Measurements from ENCODE around the gene GBF1. TPM values are rescaled to one million over a fixed set of nuclear protein-coding genes. Genes with fewer than 3 reads are reported as not detected.

GBF1 gene
- total and polyA plus RNA-seq, 10 of the 15 experiments (the other 5 are each of a cell fraction or from before 2014, with no cell fraction given) = 0.82 to 42.0 (median 21.8) TPM

GRCh38 chr10:102399217-102400021 lies 154.1 kb downstream of the GBF1 start (continued):
- TF ChIP-seq KAT2A (conservative IDR thresholded peaks at IDR 0.05; ENCODE audit: control insufficient read depth, low read depth, low read length) (no peak), NRF1 (conservative IDR thresholded peaks at IDR 0.05; ENCODE audit: low read depth, low read length) (peak; percentile 25; the same call in 1 of the 2 replicates), ZSCAN29 (IDR thresholded peaks at IDR 0.05) (no peak), ZNF24 (IDR thresholded peaks at IDR 0.05) (peak; percentile 24; the same call in 1 of the 2 replicates), NFYB (IDR thresholded peaks at IDR 0.05; ENCODE audit: insufficient read depth, low read depth, low read length) (no peak), SUZ12 (IDR thresholded peaks at IDR 0.05; ENCODE audit: unreplicated experiment) (no peak), NFYA (IDR thresholded peaks at IDR 0.05; ENCODE audit: borderline replicate concordance, low read depth, low read length) (no peak), RFX5 (IDR thresholded peaks at IDR 0.05; ENCODE audit: low read depth, low read length) (no peak), FOS (IDR thresholded peaks at IDR 0.05; ENCODE audit: borderline replicate concordance, extremely low read depth, insufficient read length) (no peak), HDAC6 (IDR thresholded peaks at IDR 0.05; ENCODE audit: unreplicated experiment) (no peak), TCF3 (IDR thresholded peaks at IDR 0.05; ENCODE audit: borderline replicate concordance, insufficient read depth, low read depth, low read length) (no peak; the same call in 1 of the 2 replicates), JUNB (IDR thresholded peaks at IDR 0.05) (no peak), RBBP5 (conservative IDR thresholded peaks at IDR 0.05) (no peak), EZH2 (IDR thresholded peaks at IDR 0.05; ENCODE audit: borderline replicate concordance, control insufficient read depth, low read depth, low read length) (no peak), ZNF274 (IDR thresholded peaks at IDR 0.05; ENCODE audit: insufficient read depth, insufficient read length) (no peak), REST (IDR thresholded peaks at IDR 0.05; ENCODE audit: low read depth, low read length) (no peak), SMAD5 (IDR thresholded peaks at IDR 0.05; ENCODE audit: low read depth) (no peak), ELK1 (IDR thresholded peaks at IDR 0.05; ENCODE audit: low read depth, low read length) (peak; percentile 38; the same call in 1 of the 2 replicates), RAD21 (IDR thresholded peaks at IDR 0.05; ENCODE audit: insufficient read depth, low read depth, low read length) (peak; percentile 61), TBL1XR1 (IDR thresholded peaks at IDR 0.05; ENCODE audit: low read depth, low read length) (no peak), LARP7 (IDR thresholded peaks at IDR 0.05) (peak; percentile 86), GABPA (IDR thresholded peaks at IDR 0.05; ENCODE audit: low read depth) (no peak), BRCA1 (IDR thresholded peaks at IDR 0.05; ENCODE audit: low read depth, low read length) (no peak), POU2F2 (IDR thresholded peaks at IDR 0.05; ENCODE audit: borderline replicate concordance, low read depth, low read length) (peak; percentile 54; the same call in 2 of the 3 replicates), POLR2A (IDR thresholded peaks at IDR 0.05; ENCODE audit: low read depth, low read length) (peak; percentile 86), HDAC2 (IDR thresholded peaks at IDR 0.05) (no peak), EP300 (IDR thresholded peaks at IDR 0.05; ENCODE audit: borderline replicate concordance in 1 of 2, control insufficient read depth in 1 of 2, low read depth in 2 of 2, low read length in 2 of 2) (no peak), ATF3 (IDR thresholded peaks at IDR 0.05; ENCODE audit: borderline replicate concordance, extremely low read depth, low read depth, low read length) (no peak)

Measured in GM12878 (cell line).